Activated naive CD8-positive, alpha-beta T cell treated with anti-CD3 and anti-CD28 coated beads, Interleukin-2, amount 50 U/mL, for 24 hours (primary cell): ENCODE results near the gene C19orf73.
A peak's percentile ranks its signal among the peaks of the same experiment; 100 is the strongest.

Experiments
- ATAC-seq: fragments of 150-1000 bp; cut with Tn5 transposase; one replicate; pipeline ENCODE4 v1.10.0; 2021
- DNase-seq: peaks from one replicate; pipeline ENCODE4 v3.0.0; 2021
- H3K27ac Mint-ChIP-seq: one replicate; pipeline ENCODE4 v1.8.0; 2021; ENCODE audit warnings: mild to moderate bottlenecking, mixed read lengths
- H3K27me3 Mint-ChIP-seq: one replicate; pipeline ENCODE4 v1.8.0; 2021; ENCODE audit warnings: mixed read lengths
- H3K36me3 Mint-ChIP-seq: one replicate; pipeline ENCODE4 v1.8.0; 2021; ENCODE audit warnings: low read depth, mixed read lengths
- H3K4me1 Mint-ChIP-seq: one replicate; pipeline ENCODE4 v1.8.0; 2021; ENCODE audit warnings: mixed read lengths
- H3K4me3 Mint-ChIP-seq: one replicate; pipeline ENCODE4 v1.8.0; 2021; ENCODE audit warnings: mild to moderate bottlenecking, moderate library complexity, mixed read lengths
- H3K9me3 Mint-ChIP-seq: one replicate; pipeline ENCODE4 v1.8.0; 2021; ENCODE audit warnings: mixed read lengths

The C19orf73 gene

GRCh38 chr19:49104229-49104864 is 14.6 kb downstream of the C19orf73 start:
- Mint-ChIP-seq H3K9me3 (no peaks in the 10 kb centered on the region), H3K4me3 (no peak overlapping the region), H3K27me3 (no peaks in the 10 kb centered on the region), H3K4me1 (peaks cover 5% of the 10 kb centered on the region), H3K36me3 (peaks cover 53% of the 10 kb centered on the region), H3K27ac (no peak overlapping the region)
- ATAC-seq (no peak), DNase-seq (no peak)

GRCh38 chr19:49103331-49104085 is 15.4 kb downstream of the C19orf73 start:
- H3K36me3 Mint-ChIP-seq = peaks cover 53% of the 10 kb centered on the region
- no peaks in the 10 kb centered on the region for H3K27me3 Mint-ChIP-seq
- H3K4me1 Mint-ChIP-seq = peaks cover 5% of the 10 kb centered on the region

GRCh38 chr19:49102303-49102702 is 16.6 kb downstream of the C19orf73 start:
- no peak overlapping the region for H3K27ac Mint-ChIP-seq
- no peaks in the 10 kb centered on the region for H3K27me3 Mint-ChIP-seq
- H3K9me3 Mint-ChIP-seq = no peaks in the 10 kb centered on the region
- peaks cover 53% of the 10 kb centered on the region for H3K36me3 Mint-ChIP-seq
- no peak overlapping the region for H3K4me3 Mint-ChIP-seq
- DNase-seq = no peak
- H3K4me1 Mint-ChIP-seq = peaks cover 5% of the 10 kb centered on the region
- no peak for ATAC-seq

More at GRCh38 chr19:49103331-49104085, 15.4 kb downstream of the C19orf73 start:
- H3K27ac Mint-ChIP-seq = no peak overlapping the region
- DNase-seq (no peak), ATAC-seq (no peak)
- H3K9me3 Mint-ChIP-seq = no peaks in the 10 kb centered on the region
- H3K4me3 Mint-ChIP-seq = no peak overlapping the region

- peaks cover 5% of the 10 kb centered on the region for H3K4me1 Mint-ChIP-seq
- no peak for DNase-seq
- H3K4me3 Mint-ChIP-seq = no peak overlapping the region
- H3K27me3 Mint-ChIP-seq = no peaks in the 10 kb centered on the region
- ATAC-seq = no peak
- no peaks in the 10 kb centered on the region for H3K9me3 Mint-ChIP-seq
- no peak overlapping the region for H3K27ac Mint-ChIP-seq
- peaks cover 48% of the 10 kb centered on the region for H3K36me3 Mint-ChIP-seq
These were observed 17.8 kb downstream of the C19orf73 start for GRCh38 chr19:49101160-49101559.

GRCh38 chr19:49098795-49099194 is 20.1 kb downstream of the C19orf73 start:
- H3K27me3 Mint-ChIP-seq = no peaks in the 10 kb centered on the region
- ATAC-seq (no peak), DNase-seq (no peak)
- no peaks in the 10 kb centered on the region for H3K9me3 Mint-ChIP-seq
- no peak overlapping the region for H3K4me3 Mint-ChIP-seq
- peak overlapping the region; percentile 31 for H3K27ac Mint-ChIP-seq
- no peaks in the 10 kb centered on the region for H3K4me1 Mint-ChIP-seq
- H3K36me3 Mint-ChIP-seq = peaks cover 47% of the 10 kb centered on the region

GRCh38 chr19:49097453-49098288 is 21.3 kb downstream of the C19orf73 start:
- peak; percentile 67 for DNase-seq
- Mint-ChIP-seq H3K27me3 (no peaks in the 10 kb centered on the region), H3K27ac (no peak overlapping the region), H3K4me3 (no peak overlapping the region), H3K9me3 (no peaks in the 10 kb centered on the region), H3K36me3 (peaks cover 52% of the 10 kb centered on the region), H3K4me1 (no peaks in the 10 kb centered on the region)
- ATAC-seq = peak; percentile 79

- H3K9me3 Mint-ChIP-seq = no peaks in the 10 kb centered on the region
- H3K27me3 Mint-ChIP-seq = no peaks in the 10 kb centered on the region
- H3K36me3 Mint-ChIP-seq = peaks cover 55% of the 10 kb centered on the region
- H3K27ac Mint-ChIP-seq = no peak overlapping the region
- DNase-seq = no peak
- no peak overlapping the region for H3K4me3 Mint-ChIP-seq
- ATAC-seq = no peak
- peaks cover 19% of the 10 kb centered on the region for H3K4me1 Mint-ChIP-seq
These were observed 24.1 kb downstream of the C19orf73 start for GRCh38 chr19:49094505-49095482.

GRCh38 chr19:49092686-49093085 is 26.3 kb downstream of the C19orf73 start:
- no peaks in the 10 kb centered on the region for H3K9me3 Mint-ChIP-seq
- H3K4me1 Mint-ChIP-seq = peaks cover 30% of the 10 kb centered on the region
- no peak overlapping the region for H3K27ac Mint-ChIP-seq
- H3K36me3 Mint-ChIP-seq = peaks cover 51% of the 10 kb centered on the region
- DNase-seq (no peak), ATAC-seq (no peak)
- H3K4me3 Mint-ChIP-seq = no peak overlapping the region
- no peaks in the 10 kb centered on the region for H3K27me3 Mint-ChIP-seq

GRCh38 chr19:49091391-49092038 is 27.4 kb downstream of the C19orf73 start:
- no peak overlapping the region for H3K4me3 Mint-ChIP-seq
- ATAC-seq (no peak), DNase-seq (no peak)
- H3K27me3 Mint-ChIP-seq = no peaks in the 10 kb centered on the region
- H3K4me1 Mint-ChIP-seq = peaks cover 42% of the 10 kb centered on the region
- peaks cover 56% of the 10 kb centered on the region for H3K36me3 Mint-ChIP-seq
- no peaks in the 10 kb centered on the region for H3K9me3 Mint-ChIP-seq
- peak overlapping the region; percentile 8 for H3K27ac Mint-ChIP-seq

- H3K4me3 Mint-ChIP-seq = peak overlapping the region; percentile 91
- no peaks in the 10 kb centered on the region for H3K9me3 Mint-ChIP-seq
- peaks cover 2% of the 10 kb centered on the region for H3K27me3 Mint-ChIP-seq
- H3K4me1 Mint-ChIP-seq = peaks cover 50% of the 10 kb centered on the region
- DNase-seq (no peak), ATAC-seq (no peak)
- peak overlapping the region; percentile 93 for H3K27ac Mint-ChIP-seq
- H3K36me3 Mint-ChIP-seq = peaks cover 41% of the 10 kb centered on the region
These were observed 32.6 kb downstream of the C19orf73 start for GRCh38 chr19:49086296-49086695.

GRCh38 chr19:49085868-49086232 is 33.1 kb downstream of the C19orf73 start:
- peak overlapping the region; percentile 91 for H3K4me3 Mint-ChIP-seq
- H3K27me3 Mint-ChIP-seq = peaks cover 2% of the 10 kb centered on the region
- H3K27ac Mint-ChIP-seq = peak overlapping the region; percentile 93
- peaks cover 48% of the 10 kb centered on the region for H3K4me1 Mint-ChIP-seq
- H3K9me3 Mint-ChIP-seq = no peaks in the 10 kb centered on the region
- H3K36me3 Mint-ChIP-seq = peaks cover 38% of the 10 kb centered on the region
- DNase-seq (no peak), ATAC-seq (no peak)

- ATAC-seq (peak; percentile 95), DNase-seq (peak; percentile 99)
- peaks cover 43% of the 10 kb centered on the region for H3K4me1 Mint-ChIP-seq
- no peaks in the 10 kb centered on the region for H3K9me3 Mint-ChIP-seq
- peak within 1 kb of the TSS; percentile 93 for H3K27ac Mint-ChIP-seq
- peaks cover 4% of the 10 kb centered on the region for H3K27me3 Mint-ChIP-seq
- peak within 1 kb of the TSS; percentile 91 for H3K4me3 Mint-ChIP-seq
- peaks cover 34% of the 10 kb centered on the region for H3K36me3 Mint-ChIP-seq
These were observed 33.7 kb downstream of the C19orf73 start, which contains the start of gene SNRNP70 for GRCh38 chr19:49085020-49085867. TSS of gene SNRNP70 (plus strand) at chr19:49085451. CDS start at chr19:49086415, 964 bp downstream.
